AG04449 (cell line): ENCODE data around the gene C1QTNF9B.

Source experiments
- CTCF ChIA-PET: fragments of 350-600 bp; formaldehyde crosslinking; extraction: SDS; loops from one replicate; lab custom pipeline; 2021; ENCODE audit warnings: antibody characterized with exemption; lab: Yijun Ruan, JAX
- POLR2A ChIA-PET: fragments of 400-600, 350-600 bp; formaldehyde crosslinking; extraction: SDS; loops from one replicate; lab custom pipeline; 2020; ENCODE audit warnings: antibody characterized with exemption, inconsistent platforms; lab: Yijun Ruan, JAX
- DNase-seq: peaks from one replicate; pipeline ENCODE4 v3.0.0-alpha.2; 2010; ENCODE audit warnings: low read depth, low spot score
- H3K4me3 ChIP-seq: 2 replicates; pipeline ENCODE4 v1.5.1; 2011; ENCODE audit warnings: low read depth, mild to moderate bottlenecking, control low read depth, low read length
- CTCF ChIP-seq: IDR thresholded peaks from one replicate; pipeline ENCODE4 v1.5.1; 2011; ENCODE audit warnings: mild to moderate bottlenecking, moderate library complexity, low read length, control low read depth, inconsistent platforms; ENCODE audit not compliant: insufficient read depth; ENCODE audit errors: missing control alignments

Gene C1QTNF9B

GRCh38 chr13:23871616-23872220, 25.6 kb downstream of the C1QTNF9B start:
- H3K4me3 ChIP-seq: no peak overlapping the region
- TF ChIP-seq CTCF: no peak
- DNase-seq: no peak
- POLR2A ChIA-PET: no interaction called here
- CTCF ChIA-PET: interaction anchor here (0.8 to 2.0 kb wide), 4 partner anchors 13 to 405 kb away, joined by 3 to 27 read pairs (median 4); no protein-coding TSS in a partner anchor

- ChIA-PET CTCF (interaction anchor here (0.6 to 1.4 kb wide), 4 partner anchors 9 to 402 kb away, joined by 3 to 11 read pairs (median 3); no protein-coding TSS in a partner anchor), POLR2A (no interaction called here)
- DNase-seq: no peak
- TF ChIP-seq CTCF: no peak
- H3K4me3 ChIP-seq: no peak overlapping the region
Observed at GRCh38 chr13:23870356-23871140, 26.8 kb downstream of the C1QTNF9B start.

- POLR2A ChIA-PET: no interaction called here
- no peak for TF ChIP-seq CTCF
- CTCF ChIA-PET: interaction anchor here (0.8 to 2.5 kb wide), 9 partner anchors 9 to 411 kb away, joined by 3 to 36 read pairs (median 3); partner anchors contain the start of gene MIPEP
- peak; percentile 59 for DNase-seq
- H3K4me3 ChIP-seq: no peak overlapping the region
Observed at GRCh38 chr13:23868521-23868920, 28.8 kb downstream of the C1QTNF9B start.

- POLR2A ChIA-PET: no interaction called here
- no peak for DNase-seq
- no peak for TF ChIP-seq CTCF
- CTCF ChIA-PET: interaction anchor here (0.9 to 1.3 kb wide), 2 partner anchors 14 to 55 kb away, joined by 3 read pairs; no protein-coding TSS in a partner anchor
- H3K4me3 ChIP-seq: no peak overlapping the region
Observed at GRCh38 chr13:23867027-23867491, 30.2 kb downstream of the C1QTNF9B start.

- ChIA-PET POLR2A (no interaction called here), CTCF (interaction anchor here (0.9 kb wide), 1 partner anchor 13 kb away, joined by 3 read pairs; no protein-coding TSS in a partner anchor)
- no peak for TF ChIP-seq CTCF
Observed at GRCh38 chr13:23866420-23867026, 30.8 kb downstream of the C1QTNF9B start.

More at GRCh38 chr13:23866420-23867026, 30.8 kb downstream of the C1QTNF9B start:
- DNase-seq: no peak
- H3K4me3 ChIP-seq: no peak overlapping the region
